Panc1 (cell line): Measurements from ENCODE around the gene TMEFF2.

Experiments used
- CTCF ChIP-seq: fragments of 450-650 bp; IDR thresholded peaks from 2 replicates; pipeline ENCODE4 v1.5.1; 2017; ENCODE audit warnings: mild to moderate bottlenecking
- POLR2AphosphoS5 ChIP-seq: IDR thresholded peaks from 2 replicates; pipeline ENCODE4 v1.6.1; 2012; ENCODE audit warnings: mild to moderate bottlenecking, low read depth, low read length, moderate library complexity
- REST ChIP-seq, 2 experiments: IDR thresholded peaks; 2 replicates each; pipeline ENCODE4 v1.6.1; 2011 to 2012; ENCODE audit warnings: low read depth in 2 of 2, control low read depth in 1 of 2, low read length in 1 of 2, mild to moderate bottlenecking in 1 of 2, moderate library complexity in 1 of 2; ENCODE audit not compliant: insufficient read depth in 1 of 2

- TF ChIP-seq REST (IDR thresholded peaks at IDR 0.05; ENCODE audit: insufficient read depth in 1 of 2, low read depth in 2 of 2, low read length in 1 of 2) (no peak), CTCF (no peak), POLR2AphosphoS5 (no peak)
These were observed 176.9 kb downstream of the TMEFF2 start for GRCh38 chr2:192017844-192018243.
